ENCODE data around the gene TMEM117. TPM values are rescaled to one million over a fixed set of nuclear protein-coding genes. Genes with fewer than 3 reads are reported as not detected.

Gene TMEM117
- total RNA-seq, 2 experiments from 2014 or later: 0.95 to 0.96 TPM

GRCh38 chr12:44335030-44335429 lies 499.1 kb downstream of the TMEM117 start:
- TF ChIP-seq CTCF (IDR thresholded peaks at IDR 0.05): no peak
- no peak for ATAC-seq
- Mint-ChIP-seq H3K36me3 (ENCODE audit: low read depth) (no peaks in the 10 kb centered on the region), H3K4me1 (ENCODE audit: low read depth) (no peaks in the 10 kb centered on the region), H3K9me3 (peaks cover 9% of the 10 kb centered on the region), H3K27ac (no peak overlapping the region), H3K27me3 (no peaks in the 10 kb centered on the region), H3K4me3 (no peak overlapping the region)
- no peak for DNase-seq
- intact Hi-C loops (cut with micrococcal nuclease): no loop called here
- ChIA-PET CTCF (no interaction called here), POLR2A (no interaction called here)

- CTCF ChIA-PET: no interaction called here
Observed at GRCh38 chr12:44336577-44336976, 500.7 kb downstream of the TMEM117 start.

DNA sequence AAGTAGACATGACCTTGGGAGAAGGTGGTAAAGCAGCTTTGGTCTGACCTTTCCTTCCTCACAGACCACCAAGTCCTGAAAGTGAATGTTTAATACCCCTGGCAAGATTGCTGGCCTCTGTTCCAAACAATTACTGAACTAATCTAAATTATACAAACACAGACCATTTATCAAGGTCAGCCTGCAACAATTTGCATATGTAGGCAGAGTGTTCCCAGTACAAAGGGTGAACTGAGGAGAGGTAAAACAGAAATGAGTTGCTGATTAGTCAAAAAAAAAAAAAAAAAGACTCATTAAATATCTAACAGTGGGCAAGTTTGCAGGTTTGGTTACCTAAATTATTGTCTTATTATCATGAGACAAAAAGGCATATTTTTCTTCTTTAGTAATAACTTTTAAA lies 506.5 kb downstream of the TMEM117 start:
- TF ChIP-seq CTCF (IDR thresholded peaks at IDR 0.05): no peak
- H3K4me3 Mint-ChIP-seq: no peak overlapping the region
- intact Hi-C loops (cut with micrococcal nuclease): no loop called here
- DNase-seq (no peak), ATAC-seq (no peak)
- H3K9me3 Mint-ChIP-seq: no peaks in the 10 kb centered on the region
- CTCF ChIA-PET: no interaction called here
- H3K27ac Mint-ChIP-seq: no peak overlapping the region
- H3K4me1 Mint-ChIP-seq (ENCODE audit: low read depth): no peaks in the 10 kb centered on the region
- H3K36me3 Mint-ChIP-seq (ENCODE audit: low read depth): no peaks in the 10 kb centered on the region
- H3K27me3 Mint-ChIP-seq: no peaks in the 10 kb centered on the region
- POLR2A ChIA-PET: no interaction called here

More at GRCh38 chr12:44336577-44336976, 500.7 kb downstream of the TMEM117 start:
- peaks cover 9% of the 10 kb centered on the region for H3K9me3 Mint-ChIP-seq
- no peak for DNase-seq
- no peak overlapping the region for H3K4me3 Mint-ChIP-seq
- no peaks in the 10 kb centered on the region for H3K4me1 Mint-ChIP-seq (ENCODE audit: low read depth)
- H3K27ac Mint-ChIP-seq: no peak overlapping the region
- no peaks in the 10 kb centered on the region for H3K27me3 Mint-ChIP-seq
- no peaks in the 10 kb centered on the region for H3K36me3 Mint-ChIP-seq (ENCODE audit: low read depth)
- TF ChIP-seq CTCF (IDR thresholded peaks at IDR 0.05): no peak
- intact Hi-C loops (cut with micrococcal nuclease): no loop called here
- POLR2A ChIA-PET: no interaction called here
- no peak for ATAC-seq

GRCh38 chr12:44347145-44347544 lies 511.3 kb downstream of the TMEM117 start:
- ATAC-seq (no peak), DNase-seq (no peak)
- Mint-ChIP-seq H3K4me1 (ENCODE audit: low read depth) (no peaks in the 10 kb centered on the region), H3K27ac (no peak overlapping the region), H3K27me3 (no peaks in the 10 kb centered on the region), H3K9me3 (no peaks in the 10 kb centered on the region), H3K4me3 (no peak overlapping the region), H3K36me3 (ENCODE audit: low read depth) (no peaks in the 10 kb centered on the region)
- ChIA-PET CTCF (no interaction called here), POLR2A (interaction anchor here (0.9 kb wide), 1 partner anchor 39 kb away, joined by 4 read pairs; no protein-coding TSS in a partner anchor)
- intact Hi-C loops (cut with micrococcal nuclease): no loop called here
- no peak for TF ChIP-seq CTCF (IDR thresholded peaks at IDR 0.05)

DNA sequence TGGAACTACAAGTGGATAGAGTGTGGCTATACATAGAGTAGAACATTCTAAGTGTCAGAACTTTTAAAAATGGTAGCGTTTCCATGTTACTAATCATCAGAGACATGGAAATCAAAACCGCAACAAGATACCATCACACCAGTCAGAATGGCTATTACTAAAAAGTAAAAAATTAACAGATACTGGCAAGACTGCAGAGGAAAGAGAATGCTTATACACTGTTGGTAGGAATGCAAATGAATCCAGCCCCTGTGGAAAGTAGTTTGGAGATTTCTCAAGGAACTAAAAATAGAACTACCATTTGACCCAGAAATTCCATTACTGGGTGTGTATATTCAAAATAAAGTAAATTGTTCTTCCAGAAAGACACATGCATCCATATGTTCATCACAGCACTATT lies 521.6 kb downstream of the TMEM117 start:
- no peak overlapping the region for H3K27ac Mint-ChIP-seq
- POLR2A ChIA-PET: no interaction called here

More for the DNA sequence above, 521.6 kb downstream of the TMEM117 start:
- intact Hi-C loops (cut with micrococcal nuclease): no loop called here
- H3K4me3 Mint-ChIP-seq: no peak overlapping the region
- peaks cover 2% of the 10 kb centered on the region for H3K36me3 Mint-ChIP-seq (ENCODE audit: low read depth)
- H3K4me1 Mint-ChIP-seq (ENCODE audit: low read depth): no peaks in the 10 kb centered on the region
- ATAC-seq: no peak
- TF ChIP-seq CTCF (IDR thresholded peaks at IDR 0.05): no peak
- H3K9me3 Mint-ChIP-seq: peaks cover 1% of the 10 kb centered on the region
- no peaks in the 10 kb centered on the region for H3K27me3 Mint-ChIP-seq
- no peak for DNase-seq
- CTCF ChIA-PET: no interaction called here

Measured in activated CD8-positive, alpha-beta T cell treated with anti-CD3 and anti-CD28 coated beads for 36 hours (primary cell).